HG03565 (cell line): ENCODE results near the gene RPS5.
"Not testable (repeated sequence)": the region's sequence is repeated elsewhere in the genome, so short reads cannot be mapped to it uniquely, and the experiment has no call there.

ENCODE experiments used
- ATAC-seq: cut with Tn5 transposase; IDR thresholded peaks from one replicate; pipeline ENCODE4 v1.9.1; 2021; ENCODE audit warnings: mild to moderate bottlenecking, moderate library complexity; ENCODE audit not compliant: unreplicated experiment

Gene RPS5

DNA sequence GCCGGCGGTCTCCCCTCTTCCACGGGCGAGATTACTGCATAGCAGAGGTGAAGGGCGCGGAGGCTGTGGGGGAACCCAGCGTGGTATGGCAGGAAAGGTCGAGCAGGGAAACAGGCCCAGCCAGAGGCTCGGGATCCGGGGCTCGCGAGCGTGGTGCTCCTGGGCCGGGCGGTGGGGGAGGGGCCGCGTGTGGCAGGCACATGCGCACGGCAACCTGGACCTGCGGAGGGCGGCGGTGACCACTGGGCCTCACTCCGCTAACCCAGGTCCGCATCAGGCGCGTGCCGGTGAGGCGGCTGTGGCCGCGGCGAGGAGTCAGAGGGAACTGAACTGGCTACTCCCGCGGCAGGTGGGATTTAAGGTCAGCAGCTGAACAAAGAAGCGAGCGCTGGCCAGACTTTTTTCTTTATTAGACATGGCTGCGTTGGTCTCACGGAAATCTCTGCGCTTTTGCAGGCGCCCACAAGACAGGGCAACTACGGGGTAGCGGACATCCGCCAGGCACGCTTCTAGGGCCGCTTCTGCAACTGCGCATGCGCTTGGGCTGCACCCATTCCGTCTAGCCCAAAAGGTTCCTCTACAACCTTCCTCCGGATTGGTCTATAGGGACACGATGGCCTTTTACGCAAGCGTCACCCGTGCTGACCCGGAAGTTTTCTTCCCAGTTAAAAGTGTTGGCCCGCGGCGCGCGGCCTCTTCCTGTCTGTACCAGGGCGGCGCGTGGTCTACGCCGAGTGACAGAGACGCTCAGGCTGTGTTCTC lies at the start of gene RPS5:
TSS of gene RPS5 (plus strand) at position 694 of the 762 bp plus-strand sequence. CDS start 869 bp downstream, outside the sequence.
- ATAC-seq: peak; percentile 76

DNA sequence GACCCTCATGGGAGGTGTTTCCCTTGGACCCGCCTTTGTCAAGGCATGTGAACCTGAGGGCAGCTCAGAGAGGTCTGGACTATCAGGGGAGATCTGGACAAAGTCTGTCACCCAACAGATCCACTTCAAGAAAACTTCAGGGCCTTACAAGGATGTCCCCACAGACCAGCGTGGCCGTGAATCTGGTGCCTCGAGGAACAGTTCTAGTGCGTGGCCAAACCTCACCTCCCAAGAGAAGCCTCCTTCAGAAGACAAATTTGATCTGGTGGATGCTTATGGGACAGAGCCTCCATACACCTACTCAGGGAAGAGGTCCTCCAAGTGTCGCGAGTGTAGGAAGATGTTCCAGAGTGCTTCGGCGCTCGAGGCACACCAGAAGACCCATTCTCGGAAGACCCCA lies 48.7 kb upstream of the RPS5 start:
- ATAC-seq: no peak

DNA sequence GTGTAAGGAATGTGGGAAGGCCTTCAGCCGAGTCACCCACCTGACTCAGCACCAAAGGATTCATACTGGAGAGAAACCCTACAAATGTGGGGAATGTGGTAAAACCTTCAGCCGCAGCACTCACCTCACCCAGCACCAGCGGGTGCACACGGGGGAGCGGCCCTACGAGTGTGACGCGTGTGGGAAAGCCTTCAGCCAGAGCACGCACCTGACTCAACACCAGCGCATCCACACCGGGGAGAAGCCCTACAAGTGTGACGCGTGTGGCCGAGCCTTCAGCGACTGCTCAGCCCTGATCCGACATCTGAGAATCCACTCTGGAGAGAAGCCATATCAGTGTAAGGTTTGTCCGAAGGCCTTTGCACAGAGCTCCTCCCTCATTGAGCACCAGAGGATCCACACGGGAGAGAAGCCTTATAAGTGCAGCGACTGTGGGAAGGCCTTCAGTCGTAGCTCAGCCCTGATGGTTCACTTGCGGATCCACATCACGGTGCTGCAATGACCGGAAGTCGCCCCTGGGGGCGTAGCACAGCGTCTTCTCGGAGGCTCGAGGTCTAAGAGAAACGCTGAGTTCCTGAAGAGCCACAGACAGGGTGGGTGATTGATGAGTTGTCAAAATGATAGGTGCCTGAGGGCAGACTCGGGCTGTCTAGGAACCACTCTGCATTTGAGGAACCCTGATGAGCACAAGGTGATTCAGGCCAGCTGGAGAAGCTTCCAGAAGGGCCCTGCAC lies 48.1 kb upstream of the RPS5 start:
- ATAC-seq: no peak

DNA sequence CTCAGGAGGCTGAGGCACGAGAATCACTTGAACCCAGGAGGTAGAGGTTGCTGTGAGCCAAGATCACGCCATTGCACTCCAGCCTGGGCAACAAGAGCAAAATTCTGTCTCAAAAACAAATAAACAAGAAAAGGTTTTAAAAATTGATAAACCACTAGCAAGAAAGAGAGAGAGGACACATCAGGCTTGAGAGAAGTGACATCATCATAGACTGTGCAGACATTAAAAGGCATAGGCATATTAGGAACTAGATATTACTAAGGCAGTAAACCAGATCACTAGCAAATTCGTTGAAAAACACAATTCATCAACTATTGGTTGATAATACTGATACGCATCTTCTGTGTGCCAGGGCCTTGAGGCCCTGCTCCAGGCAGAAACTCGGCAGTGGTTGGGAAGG lies 41.5 kb upstream of the RPS5 start:
- ATAC-seq: no peak

DNA sequence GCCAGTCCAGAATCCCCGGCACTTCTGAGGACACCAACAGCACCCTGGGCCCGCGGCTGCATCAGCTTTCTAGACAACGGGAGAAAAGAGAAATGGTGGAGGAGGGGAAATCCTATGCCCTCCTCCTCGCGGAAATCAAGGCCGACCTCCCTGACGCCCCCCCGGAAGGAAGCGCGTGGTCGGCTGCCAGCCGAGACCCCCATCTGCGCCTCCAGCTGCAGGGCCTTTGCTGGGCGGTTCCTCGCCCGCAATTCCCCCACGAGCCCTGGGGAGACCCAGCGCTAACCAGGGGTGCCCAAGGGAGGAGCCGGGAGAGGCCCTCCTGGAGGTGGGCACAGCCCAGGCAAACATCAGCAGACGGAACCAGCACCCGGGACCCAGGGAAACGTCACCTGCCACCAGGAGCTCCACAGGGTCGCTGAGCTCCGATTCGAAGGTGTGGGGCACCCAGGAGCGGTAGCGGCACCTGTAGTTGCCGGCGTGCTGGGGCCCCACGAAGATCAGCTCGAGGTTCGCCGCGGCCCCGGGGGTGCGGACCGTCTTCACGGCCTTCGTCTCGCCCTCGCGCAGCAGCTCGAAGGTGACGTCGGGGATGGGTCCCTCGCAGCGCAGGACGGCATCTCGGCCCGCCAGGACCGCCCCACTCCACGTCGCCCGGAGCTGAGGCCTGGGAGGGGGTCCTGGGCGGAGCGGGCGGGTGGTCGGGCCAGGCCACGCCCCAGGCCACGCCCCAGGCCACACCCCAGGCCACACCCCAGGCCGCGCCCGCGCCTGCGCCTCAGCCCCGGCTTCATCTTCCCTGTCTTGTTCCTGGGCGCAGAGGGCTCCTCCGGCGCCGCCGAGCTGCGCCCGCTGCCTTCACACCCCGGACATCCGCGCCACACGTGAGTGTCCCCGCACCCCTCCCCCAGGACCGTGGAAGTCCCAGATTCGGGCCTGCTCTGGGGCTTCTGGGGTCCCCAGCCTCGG lies 39.8 kb upstream of the RPS5 start:
- peak; percentile 74 for ATAC-seq

DNA sequence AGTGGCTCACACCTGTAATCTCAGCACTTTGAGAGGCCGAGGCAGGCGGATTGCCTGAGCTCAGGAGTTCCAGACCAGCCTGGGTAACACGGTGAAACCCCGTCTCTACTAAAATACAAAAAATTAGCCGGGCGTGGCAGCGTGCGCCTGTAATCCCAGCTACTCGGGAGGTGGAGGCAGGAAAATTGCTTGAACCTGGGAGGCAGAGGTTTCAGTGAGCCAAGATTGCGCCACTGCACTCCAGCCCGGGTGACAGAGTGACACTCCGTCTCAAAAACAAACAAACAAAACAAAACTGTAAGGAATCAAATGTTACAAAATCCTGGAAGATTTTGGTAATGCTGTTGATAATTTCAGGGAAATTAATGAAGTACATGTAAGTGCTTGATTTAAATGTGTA lies 39.0 kb upstream of the RPS5 start:
- not testable (repeated sequence) for ATAC-seq

- ATAC-seq: no peak
Observed at GRCh38 chr19:58349590-58349989, 37.5 kb upstream of the RPS5 start.

DNA sequence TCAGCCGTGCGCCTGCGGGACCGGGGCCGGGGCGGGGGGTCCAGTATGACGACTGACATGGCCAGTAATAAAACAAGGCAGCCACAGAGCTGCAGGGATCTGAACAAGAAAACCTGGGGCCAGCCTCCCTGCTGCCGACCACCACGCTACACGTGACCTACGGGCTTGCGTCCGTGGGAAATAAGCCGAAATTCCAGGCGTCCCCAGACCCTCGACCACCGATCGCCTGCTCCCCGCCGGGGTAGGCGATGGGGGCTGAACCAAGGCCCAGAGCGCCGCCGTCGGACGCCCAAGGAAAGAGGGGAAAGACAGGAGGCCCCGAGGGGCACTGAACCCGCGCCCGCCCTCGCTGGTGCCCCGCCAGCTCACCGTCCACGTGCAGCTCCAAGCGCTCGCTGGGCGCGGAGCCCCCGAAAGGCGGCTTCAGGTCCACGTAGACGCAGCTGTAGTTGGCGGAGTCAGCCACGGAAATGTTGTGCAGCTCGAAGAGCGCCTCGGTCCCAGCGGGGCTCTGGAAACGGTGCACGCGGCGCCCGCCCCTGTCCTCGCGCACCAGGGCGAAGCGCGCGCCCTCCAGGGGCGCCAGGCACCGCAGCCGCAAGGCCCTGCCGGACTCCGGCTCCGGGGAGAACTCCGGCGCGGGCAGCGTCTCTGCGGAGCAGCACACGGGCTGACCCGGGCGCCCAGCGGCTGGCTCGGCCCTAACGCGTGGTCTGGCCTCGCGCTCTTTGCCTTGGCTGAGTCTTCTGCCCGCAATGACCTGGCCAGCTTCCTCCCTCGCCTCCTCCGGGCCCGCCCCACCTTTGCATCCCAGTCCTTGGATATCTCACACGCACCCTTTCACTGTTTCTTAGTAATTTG lies 36.8 kb upstream of the RPS5 start:
- ATAC-seq: no peak

DNA sequence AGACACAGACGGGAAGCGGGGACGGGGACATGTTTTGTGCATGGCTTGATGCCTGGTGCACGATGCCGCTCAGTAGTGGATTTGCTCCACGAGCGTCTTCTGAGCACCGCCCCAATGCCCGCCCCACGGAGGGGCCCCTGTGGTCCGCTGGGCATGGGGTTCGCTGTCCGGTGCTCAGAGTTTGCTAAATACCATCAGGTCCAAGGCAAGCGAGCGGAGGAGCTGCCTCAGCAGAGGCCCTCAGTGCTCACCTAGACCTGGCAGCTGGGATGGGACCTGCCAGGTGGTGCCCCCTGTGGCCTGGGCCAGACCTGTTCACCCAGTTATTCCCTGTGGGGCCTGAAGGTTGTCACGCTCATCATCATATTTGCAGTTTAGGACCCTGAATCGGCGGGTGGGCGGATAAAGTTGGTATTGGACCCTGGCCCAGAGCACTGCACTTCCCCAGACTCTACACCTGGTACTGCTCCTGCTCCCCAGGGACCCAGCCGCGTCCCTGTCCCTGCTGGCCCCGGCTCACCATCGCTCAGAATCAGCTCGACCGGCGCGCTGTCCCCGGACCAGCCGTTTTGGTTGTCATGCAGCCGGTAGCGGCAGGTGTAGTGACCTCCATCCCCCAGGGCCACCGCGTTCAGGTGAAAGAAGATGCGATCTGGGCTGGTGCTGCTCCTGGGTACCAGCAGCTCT lies 36.1 kb upstream of the RPS5 start:
- no peak for ATAC-seq

DNA sequence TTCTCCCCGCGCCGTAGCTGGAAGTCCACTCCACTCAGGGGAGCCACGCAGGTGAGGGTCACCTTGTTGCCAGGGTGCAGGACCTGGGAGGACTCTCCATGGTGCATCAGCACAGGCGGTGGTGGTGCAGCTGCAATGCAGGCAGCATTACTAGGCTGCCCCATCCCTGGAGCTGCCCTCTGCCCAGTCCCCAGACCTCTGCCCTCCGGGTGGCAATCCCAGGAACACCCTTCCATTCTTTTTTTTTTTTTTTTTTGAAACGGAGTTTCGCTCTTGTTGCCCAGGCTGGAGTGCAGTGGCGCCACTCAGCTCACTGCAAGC lies 35.6 kb upstream of the RPS5 start:
- no peak for ATAC-seq

DNA sequence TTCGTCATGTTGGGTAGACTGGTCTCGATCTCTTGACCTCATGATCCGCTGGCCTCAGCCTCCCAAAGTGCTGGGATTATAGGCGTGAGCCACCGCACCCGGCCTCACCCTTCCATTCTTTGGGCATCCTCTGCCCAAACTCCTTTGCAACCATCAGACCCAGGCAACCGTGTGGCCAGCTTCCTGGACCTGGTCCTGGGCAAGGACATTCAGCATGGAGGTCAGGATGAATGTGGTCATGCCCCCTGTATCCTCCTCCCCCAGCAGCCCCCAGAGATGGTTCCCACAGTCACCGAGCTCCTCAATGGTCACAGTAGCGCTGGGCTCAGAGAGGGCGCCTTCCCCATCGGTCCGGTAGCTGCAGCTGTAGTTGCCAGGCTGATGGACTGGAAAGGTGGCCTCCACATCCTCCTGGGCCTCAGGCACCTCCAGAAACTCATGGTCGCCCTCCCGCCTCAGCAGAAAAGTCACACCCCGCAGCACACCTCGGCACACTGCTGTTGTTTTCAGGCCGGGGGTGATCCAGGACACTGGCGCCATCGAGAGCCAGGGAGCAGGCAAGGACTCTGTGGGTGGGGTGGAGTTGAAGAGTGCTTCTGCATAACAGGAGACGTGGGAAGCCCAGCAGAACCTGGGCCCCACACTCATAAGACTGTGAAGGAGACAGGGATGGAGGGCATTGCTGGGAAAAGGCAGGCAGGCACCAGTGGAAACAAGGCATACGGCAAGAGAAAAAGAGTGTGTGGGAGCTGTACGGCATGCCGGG lies 34.9 kb upstream of the RPS5 start:
- ATAC-seq: no peak

DNA sequence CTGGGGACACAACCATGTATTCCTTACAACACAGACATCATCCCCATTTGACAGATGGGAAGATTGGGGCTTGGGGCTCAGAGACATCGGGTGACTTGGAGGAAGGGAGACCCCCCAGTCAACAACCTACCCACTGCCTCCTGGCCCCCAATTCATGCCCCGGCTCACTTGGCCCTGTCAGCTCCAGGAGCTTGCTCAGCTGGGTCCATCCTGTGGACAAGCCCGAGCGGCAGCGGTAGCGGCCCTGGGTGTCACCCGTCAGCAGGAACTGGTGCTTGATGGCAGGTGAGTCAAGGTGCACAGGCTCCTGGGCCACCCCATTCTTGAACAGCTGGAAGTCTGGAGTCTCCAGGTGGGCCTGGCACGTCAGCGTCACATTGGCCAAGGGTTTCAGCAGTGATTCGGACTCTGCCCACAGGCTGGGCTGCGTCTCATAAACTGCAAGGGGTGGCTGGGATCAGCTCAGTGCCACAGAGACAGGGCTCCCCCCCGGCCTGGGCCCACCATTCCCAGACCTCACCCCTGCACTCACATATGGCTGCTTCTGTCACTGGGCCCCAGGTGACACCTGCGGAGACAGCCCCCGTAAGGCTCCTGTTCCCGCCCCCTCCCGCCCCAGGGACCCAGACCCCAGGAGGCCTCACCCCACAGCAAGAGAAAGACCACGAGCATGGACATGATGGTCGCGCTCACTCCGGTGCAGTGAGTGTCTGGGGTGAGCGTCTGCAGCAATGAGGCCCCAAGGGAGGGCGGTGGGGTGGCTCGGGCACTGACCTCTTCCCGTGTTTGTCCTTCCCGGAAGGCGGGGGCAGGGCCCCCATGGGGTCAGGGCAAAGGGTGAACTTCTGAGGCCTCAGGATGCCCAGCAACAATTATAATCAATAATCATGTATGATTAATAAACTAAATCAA lies 34.1 kb upstream of the RPS5 start, which contains the start of gene A1BG:
TSS of gene A1BG (minus strand) at position 733 of the 912 bp plus-strand sequence. CDS start at position 678, 55 bp downstream.
- ATAC-seq: no peak

- no peak for ATAC-seq
Observed at GRCh38 chr19:58353717-58354477, 33.2 kb upstream of the RPS5 start.

GRCh38 chr19:58354478-58355030 lies 32.5 kb upstream of the RPS5 start:
- no peak for ATAC-seq

DNA sequence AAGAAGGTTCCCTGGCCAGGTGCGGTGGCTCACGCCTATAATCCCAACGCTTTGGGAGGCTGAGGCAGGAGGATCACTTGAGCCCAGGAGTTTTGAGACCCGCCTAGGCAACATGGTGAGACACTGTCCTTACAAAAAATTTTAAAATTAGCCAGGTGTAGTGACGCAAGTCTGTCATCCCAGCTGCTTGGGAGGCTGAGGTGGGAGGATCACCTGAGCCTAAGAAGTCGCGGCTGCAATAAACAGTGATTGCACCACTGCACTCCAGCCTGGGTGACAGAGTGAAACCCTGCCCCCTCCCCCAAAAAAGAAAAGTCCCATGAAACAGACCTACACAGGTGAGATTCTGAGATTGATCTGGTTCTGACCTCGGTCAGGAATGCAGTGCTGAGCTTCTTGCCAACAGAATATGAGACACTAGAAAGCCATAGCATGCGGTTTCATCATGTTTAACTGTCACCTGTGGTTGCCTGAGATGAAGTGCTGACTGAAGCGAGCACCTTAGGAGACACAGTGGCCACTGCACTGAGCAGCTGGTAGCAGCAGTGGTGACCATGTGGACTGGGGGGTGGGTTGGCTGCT lies 31.8 kb upstream of the RPS5 start:
- ATAC-seq: no peak

DNA sequence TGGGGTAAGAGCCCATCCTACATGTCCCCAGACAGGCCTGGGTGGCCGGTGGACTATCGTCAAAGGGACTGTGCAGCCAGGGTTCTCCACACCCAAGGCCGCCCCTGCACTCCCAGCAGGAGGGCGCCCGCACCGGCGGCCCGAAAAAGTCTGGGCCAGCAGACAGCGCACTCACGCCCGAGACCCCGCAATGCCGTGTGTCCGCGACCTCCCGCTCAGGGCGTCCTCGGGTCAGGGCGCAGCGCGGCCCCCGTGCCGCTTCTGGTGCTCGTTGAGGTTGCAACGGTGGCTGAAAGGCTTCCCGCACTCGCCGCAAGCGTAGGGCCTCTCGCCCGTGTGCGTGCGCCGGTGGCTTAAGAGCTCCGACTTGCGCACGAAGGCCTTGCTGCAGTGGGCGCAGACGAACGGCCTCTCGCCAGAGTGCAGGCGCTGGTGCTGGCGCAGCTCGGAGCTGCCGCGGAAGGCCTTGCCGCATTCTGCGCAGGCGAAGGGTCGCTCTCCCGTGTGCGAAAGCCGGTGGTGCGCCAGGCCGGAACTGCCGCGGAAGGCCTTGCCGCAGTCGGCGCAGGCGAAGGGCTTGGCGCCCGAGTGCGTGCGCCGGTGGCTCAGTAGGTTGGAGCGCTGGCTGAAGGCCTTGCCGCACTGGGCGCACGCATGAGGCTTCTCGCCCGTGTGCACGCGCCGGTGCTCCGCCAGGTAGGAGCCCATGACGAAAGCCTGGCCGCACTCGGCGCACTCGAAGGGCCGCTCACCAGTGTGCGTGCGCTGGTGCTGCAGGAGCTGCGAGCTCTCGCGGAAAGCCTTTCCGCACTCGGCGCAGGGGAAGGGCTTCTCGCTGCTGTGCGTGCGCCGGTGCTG lies 30.9 kb upstream of the RPS5 start:
- ATAC-seq: no peak
